Breast epithelium (tissue), 3 donors: ENCODE measurements around the gene TBC1D30.

Experiments used
- CTCF ChIP-seq, 3 donors: fragments of 450-650 bp; IDR thresholded peaks; one replicate each; pipeline ENCODE4 v1.5.1; 2016 to 2017; ENCODE audit warnings: antibody characterized with exemption in 3 of 3, mild to moderate bottlenecking in 3 of 3, moderate library complexity in 3 of 3
- POLR2A ChIP-seq: fragments of 450-650 bp; IDR thresholded peaks from one replicate; pipeline ENCODE4 v1.6.1; 2016; ENCODE audit warnings: antibody characterized with exemption, mild to moderate bottlenecking, moderate library complexity

GRCh38 chr12:64923536-64923935 lies 99.1 kb downstream of the TBC1D30 start:
- TF ChIP-seq CTCF (IDR thresholded peaks at IDR 0.05) = no peak
- no peak for TF ChIP-seq POLR2A
